ENCODE results near the gene RUVBL2.

Gene RUVBL2

GRCh38 chr19:48989701-48990291 lies 3.9 kb upstream of the RUVBL2 start:
- DNase-seq, result peak; percentile 72

GRCh38 chr19:48990400-48990799 lies 3.3 kb upstream of the RUVBL2 start:
- no peak for DNase-seq

GRCh38 chr19:48991011-48991609 lies 2.6 kb upstream of the RUVBL2 start:
- no peak for DNase-seq

- DNase-seq, result peak; percentile 75
These were observed 1.7 kb upstream of the RUVBL2 start for GRCh38 chr19:48991873-48992580.

DNA sequence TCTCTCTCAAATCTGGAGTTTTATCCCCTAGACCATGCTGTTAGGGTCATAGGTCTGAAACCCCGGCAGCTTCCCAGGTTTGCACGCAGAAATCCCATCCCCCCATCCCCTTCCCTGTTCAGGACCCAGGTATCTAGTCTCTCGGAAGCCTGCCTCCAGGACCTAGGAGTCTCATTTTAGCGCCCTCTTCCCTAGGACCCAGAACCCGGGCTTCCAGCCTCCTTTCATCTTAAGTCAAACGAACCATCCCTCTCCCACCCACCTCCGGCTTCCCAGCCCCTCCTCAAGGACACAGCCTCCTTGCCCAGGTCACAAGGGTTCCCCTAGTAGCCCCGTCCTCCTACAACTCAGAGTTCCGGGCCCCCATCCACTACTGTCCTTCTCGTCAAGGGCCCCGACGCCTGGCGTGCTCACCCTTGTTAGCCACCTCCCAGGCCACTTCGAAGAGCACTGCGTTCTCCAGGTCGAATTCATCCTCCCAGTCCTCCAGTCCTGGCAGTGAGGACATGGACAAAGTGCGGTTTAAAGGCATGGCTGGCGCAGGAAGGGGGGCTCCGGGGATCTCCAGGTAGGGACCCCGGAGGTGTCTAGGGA lies 1.0 kb upstream of the RUVBL2 start:
- DNase-seq, result no peak

DNA sequence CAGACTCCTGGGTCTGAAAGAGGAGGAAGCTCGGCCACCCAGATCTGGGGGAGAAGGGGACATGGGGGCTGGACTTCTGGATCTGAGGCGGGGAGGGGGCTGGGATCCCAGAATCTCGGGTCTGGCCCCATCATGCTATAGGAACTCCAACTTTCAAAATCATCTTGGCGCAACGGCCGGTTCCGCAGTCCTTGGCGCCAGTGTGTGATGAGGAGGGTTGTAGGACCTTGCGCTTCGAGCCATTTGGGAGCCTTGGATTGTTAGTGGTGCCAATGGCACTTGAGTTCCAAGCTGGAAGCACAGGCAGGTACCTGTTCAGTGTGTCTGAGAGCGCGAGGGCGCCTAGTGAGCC lies 324 bp downstream of the RUVBL2 start:
- DNase-seq, result no peak

DNA sequence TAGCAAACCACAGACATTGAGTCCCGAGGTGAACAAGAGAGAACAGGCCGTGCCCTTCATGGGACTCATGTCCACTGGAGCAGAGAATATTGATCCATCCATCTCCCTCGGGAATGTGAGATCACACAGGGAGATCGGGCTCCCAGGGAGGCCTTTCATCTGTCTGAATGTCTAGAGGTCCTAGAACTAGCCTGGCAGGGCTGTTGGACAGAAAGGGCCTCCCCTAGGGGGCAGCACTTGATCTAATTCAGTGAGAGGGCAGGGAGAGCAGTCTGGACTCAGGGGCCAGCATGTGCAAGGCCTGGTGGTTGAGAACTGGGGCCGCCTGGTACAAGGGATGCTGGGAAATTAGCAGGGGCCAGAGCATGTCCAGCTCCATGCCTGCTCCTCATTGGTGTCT lies 4.3 kb downstream of the RUVBL2 start:
- no peak for DNase-seq

DNA sequence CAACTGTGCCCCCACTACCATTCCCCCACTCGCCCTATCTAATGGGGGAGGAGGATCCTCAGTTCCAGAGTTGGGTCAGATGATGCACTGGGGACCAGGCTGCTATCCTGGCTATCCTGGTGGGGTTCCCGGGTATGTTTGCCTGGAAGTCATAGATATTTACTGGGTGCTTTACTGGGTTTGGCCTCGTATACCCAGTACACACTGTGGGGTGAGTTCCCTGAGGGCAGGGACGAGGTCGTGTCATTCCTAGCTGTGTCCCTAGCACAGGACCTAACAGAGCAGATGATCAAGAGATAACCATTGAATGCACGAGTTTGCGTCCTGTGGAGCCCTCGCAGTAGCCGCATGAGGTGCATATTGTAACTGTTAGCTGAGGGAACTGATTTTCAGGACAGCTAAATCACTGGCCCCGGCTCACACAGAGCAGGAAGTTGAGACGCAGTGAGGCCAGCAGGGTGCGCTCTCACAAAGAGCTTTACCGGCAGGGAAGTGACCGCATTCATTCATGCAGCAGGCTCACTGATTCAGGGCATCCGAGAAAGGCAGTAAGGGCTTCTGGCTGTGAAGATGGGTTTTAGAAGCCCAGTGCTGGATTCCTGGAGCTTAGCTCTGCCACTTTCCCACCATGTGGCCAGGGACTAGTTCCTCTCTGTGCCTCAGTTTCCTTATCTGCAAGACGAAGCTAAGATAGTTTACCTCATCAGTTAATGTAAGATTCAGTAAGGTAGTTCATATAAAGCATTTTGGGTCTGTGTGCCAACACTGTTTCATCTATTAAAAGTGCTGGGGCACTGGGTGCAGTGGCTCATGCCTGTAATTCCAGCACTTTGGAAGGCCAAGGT lies 6.0 kb downstream of the RUVBL2 start:
- DNase-seq, result no peak

DNA sequence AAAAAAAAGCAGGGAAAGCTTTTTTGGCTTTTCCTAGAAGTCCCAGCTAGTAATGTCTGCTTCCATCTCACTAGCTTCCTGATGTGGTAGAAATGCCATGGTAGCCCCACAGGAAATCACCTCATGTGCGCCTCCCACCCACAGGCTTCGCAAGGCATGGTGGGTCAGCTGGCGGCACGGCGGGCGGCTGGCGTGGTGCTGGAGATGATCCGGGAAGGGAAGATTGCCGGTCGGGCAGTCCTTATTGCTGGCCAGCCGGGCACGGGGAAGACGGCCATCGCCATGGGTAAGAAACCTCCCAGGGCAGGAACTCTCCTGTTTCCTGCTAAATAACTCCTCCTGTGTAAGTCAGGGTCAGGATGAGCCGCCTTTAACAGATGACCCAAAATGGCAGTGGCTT lies 10.4 kb downstream of the RUVBL2 start:
- DNase-seq, result no peak

- DNase-seq, result no peak
These were observed 11.4 kb downstream of the RUVBL2 start for GRCh38 chr19:49004964-49005614.

GRCh38 chr19:49006905-49007304 lies 13.2 kb downstream of the RUVBL2 start:
- no peak for DNase-seq

GRCh38 chr19:49009828-49010227 lies 16.1 kb downstream of the RUVBL2 start:
- no peak for DNase-seq

DNA sequence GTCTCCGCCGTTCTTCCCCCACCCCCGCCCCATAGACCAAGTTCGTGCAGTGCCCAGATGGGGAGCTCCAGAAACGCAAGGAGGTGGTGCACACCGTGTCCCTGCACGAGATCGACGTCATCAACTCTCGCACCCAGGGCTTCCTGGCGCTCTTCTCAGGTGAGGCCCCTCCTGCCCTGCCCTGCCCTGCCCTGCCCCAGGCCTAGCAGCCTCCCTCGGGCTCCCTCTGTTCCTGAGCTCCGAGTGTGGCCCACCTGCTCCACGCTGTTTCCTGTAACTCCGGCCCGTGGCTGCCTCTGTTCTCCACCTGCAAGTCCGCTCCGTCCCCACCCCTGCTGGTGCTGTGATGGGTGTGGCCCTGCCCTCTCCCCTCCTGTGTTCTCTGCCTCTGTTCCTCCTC lies 16.8 kb downstream of the RUVBL2 start:
- no peak for DNase-seq

DNA sequence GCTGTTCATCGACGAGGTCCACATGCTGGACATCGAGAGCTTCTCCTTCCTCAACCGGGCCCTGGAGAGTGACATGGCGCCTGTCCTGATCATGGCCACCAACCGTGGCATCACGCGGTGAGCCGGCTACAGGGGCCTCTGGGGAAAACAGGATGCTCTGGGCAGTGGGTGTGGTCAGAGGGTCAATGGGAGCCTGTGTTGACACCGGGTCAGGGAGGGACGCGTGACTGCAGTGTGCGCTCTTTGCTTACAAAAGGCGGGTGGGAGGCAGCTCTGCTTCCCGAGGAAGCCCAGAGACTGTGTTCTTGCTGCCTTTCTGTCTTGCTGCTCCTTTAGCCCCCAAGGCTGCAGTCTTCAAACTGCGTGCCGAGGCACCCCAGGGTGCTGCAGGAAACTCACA lies 17.5 kb downstream of the RUVBL2 start:
- DNase-seq, result no peak

GRCh38 chr19:49014123-49014869 lies 20.6 kb downstream of the RUVBL2 start:
- DNase-seq, result no peak

- DNase-seq, result no peak
These were observed 21.2 kb downstream of the RUVBL2 start for GRCh38 chr19:49014870-49015255.

DNA sequence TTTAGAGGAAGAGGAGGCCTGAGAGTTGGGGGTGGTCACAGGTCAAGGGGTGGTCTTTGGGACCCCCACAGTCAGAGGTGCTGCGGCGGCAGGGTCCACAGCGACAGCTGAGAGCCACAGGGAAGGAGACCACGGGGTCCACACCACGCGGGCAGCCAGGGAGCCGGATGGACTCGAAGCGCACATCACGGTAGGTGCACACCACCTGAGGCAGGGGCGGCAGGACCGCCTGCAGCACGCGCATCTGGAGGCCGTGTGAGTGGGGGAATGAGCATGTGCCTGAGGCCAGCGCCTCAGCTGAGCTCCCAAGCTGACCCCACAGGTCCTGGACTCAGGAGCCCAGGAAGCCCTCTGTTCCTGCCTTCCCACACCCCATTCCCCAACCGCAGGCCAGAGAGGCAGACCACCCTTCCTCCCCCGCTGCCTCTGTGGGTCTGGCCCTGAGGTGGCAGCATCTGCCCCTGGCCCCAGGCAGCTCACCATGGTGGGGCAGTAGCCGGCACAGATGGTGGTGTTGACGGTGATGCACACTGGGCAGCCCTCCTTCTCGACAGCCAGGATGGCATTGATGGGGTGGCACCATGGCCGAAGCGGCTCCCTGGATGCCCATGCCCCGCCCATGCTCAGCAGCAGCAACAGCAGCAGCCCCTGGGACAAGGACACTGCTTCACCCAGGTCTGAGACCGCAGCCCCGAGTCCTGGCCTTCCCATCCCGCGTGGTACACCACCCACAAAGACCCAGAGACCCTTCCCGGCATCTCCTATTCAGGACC lies 22.6 kb downstream of the RUVBL2 start:
- DNase-seq, result no peak

- DNase-seq, result no peak
These were observed 23.5 kb downstream of the RUVBL2 start, which contains the start of gene LHB for GRCh38 chr19:49017041-49017665. Gene LHB (minus strand): TSS chr19:49017091. CDS start chr19:49017081, 10 bp downstream.

DNA sequence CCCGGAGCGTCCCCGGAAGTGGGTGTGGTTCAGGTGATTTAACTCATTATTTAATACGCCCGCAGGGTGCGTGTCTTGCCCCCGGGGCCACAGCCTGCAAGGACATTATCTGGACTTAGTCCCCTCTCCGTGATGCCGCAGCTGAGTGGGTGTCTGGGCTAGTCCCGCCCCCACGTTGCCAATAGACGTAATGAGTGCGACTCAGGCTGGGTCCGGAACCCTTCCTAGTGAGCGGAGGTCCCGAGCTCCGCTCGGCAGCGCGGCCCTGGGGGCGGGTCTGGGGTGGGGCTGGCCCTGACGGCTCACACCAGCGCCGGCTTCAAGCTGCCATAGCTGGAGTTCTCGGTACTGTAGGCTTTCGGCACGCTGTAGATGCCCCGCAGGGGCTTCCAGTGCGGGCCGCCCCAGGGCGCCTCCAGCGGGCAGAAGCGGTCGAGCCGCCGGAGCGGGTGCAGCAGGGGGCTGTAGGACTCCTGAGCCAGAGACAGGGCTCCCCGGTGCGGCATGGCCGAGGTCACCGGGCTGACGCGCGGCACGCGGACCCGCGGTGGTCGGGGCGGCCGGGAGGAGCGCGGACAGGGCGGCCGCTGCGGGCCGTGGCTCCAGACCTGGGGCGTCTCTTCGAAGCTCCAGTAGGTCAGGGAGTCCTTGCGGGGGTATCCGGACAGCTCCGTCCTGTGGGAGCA lies 24.1 kb downstream of the RUVBL2 start:
- peak; percentile 56 for DNase-seq

Measured in femur (tissue), 1 donor.